Gastroesophageal sphincter (tissue), 3 donors: Measurements from ENCODE around the gene SMYD4.

Experiments
- POLR2A ChIP-seq, 2 donors: fragments of 450-650 bp; IDR thresholded peaks; one replicate each; pipeline ENCODE4 v1.6.1; 2017; ENCODE audit warnings: antibody characterized with exemption in 2 of 2, mild to moderate bottlenecking in 2 of 2, moderate library complexity in 1 of 2
- POLR2AphosphoS5 ChIP-seq: sonication (generic); formaldehyde crosslinking; IDR thresholded peaks from one replicate; pipeline ENCODE4 v1.6.1; 2017; ENCODE audit warnings: antibody characterized with exemption
- TF ChIP-seq, protein P1 (sequence below), 4 experiments: fragments of 200-600 bp in 2 of 4; fragments of 450-650 bp in 2 of 4; sonication (generic) in 1 of 4; IDR thresholded peaks; one replicate each; pipeline ENCODE4 v1.5.1; 2017 to 2019; ENCODE audit warnings: antibody characterized with exemption in 4 of 4, mild to moderate bottlenecking in 2 of 4, moderate library complexity in 2 of 4

DNA sequence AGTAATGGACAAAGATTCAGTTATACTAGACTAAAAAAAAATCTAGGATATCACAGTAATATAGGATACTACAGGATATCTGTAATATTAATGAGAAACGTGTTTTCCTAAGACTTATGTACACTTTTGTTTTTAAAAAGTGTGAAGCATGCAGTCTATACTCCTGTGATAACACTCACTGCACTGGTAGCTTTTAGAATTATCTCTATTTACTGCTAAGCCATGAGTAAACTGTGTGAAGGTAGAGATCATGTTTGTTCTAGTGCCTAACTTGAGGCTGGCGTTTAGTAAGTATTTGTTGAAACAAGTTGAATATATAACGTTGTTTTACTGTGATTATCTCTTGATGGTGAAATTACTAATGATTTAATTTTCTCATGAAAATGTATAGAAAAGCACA, 24.0 kb upstream of the SMYD4 start:
- TF ChIP-seq POLR2A (IDR thresholded peaks at IDR 0.05) (no peak), POLR2AphosphoS5 (no peak)
- TF ChIP-seq, protein P1, sequence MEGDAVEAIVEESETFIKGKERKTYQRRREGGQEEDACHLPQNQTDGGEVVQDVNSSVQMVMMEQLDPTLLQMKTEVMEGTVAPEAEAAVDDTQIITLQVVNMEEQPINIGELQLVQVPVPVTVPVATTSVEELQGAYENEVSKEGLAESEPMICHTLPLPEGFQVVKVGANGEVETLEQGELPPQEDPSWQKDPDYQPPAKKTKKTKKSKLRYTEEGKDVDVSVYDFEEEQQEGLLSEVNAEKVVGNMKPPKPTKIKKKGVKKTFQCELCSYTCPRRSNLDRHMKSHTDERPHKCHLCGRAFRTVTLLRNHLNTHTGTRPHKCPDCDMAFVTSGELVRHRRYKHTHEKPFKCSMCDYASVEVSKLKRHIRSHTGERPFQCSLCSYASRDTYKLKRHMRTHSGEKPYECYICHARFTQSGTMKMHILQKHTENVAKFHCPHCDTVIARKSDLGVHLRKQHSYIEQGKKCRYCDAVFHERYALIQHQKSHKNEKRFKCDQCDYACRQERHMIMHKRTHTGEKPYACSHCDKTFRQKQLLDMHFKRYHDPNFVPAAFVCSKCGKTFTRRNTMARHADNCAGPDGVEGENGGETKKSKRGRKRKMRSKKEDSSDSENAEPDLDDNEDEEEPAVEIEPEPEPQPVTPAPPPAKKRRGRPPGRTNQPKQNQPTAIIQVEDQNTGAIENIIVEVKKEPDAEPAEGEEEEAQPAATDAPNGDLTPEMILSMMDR (IDR thresholded peaks at IDR 0.05), result no peak
